Globus pallidus (tissue), 1 donor: Measurements from ENCODE around the gene TPRN.

Source experiments
- DNase-seq: peaks from one replicate; pipeline ENCODE4 v3.0.0-alpha.2; 2015; ENCODE audit warnings: low spot score

The TPRN gene

DNA sequence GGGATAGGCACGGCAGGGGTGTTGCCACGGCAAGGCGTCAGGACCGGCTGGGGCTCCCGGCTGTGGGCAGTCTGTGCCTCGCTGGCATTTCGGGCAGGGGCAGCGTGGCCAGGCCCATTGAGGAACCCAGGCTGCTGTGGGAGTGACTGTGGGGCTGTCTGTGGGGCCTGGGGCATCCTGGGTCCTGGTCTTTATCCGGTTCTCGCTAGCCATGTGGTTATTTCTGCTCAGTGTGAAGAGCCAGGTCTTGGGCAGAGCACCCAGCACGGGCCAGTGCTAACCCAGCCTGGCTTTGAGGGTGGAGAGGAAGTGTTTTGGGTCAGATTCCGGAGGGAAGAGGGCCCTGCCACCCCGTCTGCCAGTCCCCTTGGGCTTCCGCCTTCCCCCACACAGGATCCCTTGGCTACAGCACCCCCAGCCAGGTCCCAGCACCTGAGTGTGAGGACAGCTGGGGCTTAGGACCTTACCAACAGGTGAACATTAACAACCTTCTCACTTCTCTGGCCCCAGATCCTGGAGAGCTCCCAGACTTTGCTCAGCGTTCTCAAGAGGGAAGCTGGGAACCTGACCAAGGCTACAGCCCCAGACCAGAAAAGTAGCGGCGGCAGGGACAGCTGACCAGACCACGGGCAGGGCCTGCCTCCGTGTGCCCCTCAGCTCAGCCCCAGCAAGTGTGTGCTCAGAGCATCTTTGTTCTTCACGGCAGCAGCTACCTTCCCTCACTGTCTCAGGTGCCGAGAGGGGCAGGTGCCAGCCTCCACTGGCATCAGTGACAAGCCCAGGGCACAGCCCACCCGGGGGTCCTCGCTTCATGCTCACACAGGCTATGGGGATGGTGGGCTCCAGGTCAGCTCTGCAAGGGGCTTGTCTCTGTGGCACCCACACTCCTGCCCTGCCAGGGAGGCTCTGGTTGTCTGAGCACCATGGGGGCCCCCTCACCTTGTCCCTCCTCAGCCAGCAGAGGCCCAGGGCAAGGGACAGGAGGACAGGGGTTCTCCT, 10.9 kb downstream of the TPRN start:
- DNase-seq = no peak

DNA sequence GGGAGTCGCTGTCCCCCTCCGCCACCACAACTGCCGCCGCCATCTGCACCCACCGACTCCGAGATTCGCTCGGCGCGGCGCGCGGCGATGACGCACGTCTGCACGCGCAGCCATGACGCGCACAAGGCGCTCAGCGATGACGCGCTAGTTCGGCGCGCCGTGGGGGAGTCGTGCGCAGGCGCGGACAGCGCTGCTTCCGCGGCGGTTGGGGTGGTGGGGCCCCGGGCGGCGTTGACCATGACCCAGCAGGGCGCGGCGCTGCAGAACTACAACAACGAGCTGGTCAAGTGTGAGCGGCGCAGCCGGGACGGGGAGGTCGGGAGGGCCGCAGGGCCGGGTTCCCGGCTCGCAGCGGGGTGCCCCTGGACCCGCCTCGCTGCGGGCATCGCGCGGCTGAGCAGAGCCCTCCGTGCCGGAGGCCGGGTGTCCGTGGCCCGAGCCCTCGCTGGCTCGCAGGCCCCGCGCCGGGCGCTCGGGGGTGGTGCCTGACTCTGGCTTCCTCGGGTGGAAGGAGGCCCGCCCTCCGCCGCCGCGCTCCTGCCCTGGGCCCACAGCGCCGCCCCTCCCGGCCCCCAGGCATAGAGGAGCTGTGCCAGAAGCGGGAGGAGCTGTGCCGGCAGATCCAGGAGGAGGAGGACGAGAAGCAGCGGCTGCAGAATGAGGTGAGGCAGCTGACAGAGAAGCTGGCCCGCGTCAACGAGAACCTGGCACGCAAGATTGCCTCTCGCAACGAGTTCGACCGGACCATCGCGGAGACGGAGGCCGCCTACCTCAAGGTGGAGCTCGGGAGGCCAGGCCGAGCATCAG, 11.8 kb downstream of the TPRN start, which contains the start of the genes ANAPC2 and SSNA1:
Gene ANAPC2 (minus strand): TSS at position 71 of the 807 bp plus-strand sequence. CDS start 28 bp downstream, at position 43.
Gene SSNA1 (plus strand): TSS at position 187 of the 807 bp plus-strand sequence. CDS start 51 bp downstream, at position 238.
- peak; percentile 93 for DNase-seq

DNA sequence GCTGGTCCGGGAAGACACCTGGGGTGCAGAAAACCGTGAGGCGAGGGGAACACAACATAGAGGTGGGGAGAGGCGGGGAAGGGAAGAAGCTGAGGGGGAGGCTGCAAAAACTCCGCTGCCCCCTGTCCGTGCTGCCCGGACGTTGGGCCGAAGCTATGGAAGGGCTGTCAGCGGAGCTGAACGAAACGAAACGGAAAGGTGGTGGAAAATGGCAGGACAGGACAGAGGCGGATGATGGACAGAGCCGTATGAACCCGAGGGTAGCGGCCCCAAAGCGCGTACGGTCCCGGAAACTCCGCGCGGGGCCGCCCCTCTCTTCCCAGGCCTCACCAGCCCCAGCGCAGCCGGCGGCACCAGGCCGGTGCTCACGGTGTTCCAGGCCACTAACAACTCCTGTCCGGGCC, 12.5 kb downstream of the TPRN start:
- no peak for DNase-seq

DNA sequence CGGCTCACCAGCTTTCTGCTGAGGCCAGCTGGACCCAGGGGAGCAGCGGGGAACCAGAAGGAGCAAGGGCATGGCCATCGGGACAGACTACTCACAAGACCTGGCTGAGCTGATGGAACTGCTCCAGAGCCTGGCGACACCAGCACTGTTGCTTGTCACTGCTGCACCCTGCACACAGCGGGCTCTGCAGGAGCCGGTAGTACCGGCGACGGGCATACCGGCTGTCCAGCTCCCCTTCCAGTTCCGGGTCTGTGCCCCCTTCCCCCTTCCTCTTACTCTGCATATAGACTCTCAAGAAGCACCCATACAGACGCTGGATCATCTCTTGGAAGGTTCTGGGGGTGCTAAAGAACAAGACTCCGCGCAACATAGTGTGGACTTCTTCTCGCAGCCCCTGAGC, 13.2 kb downstream of the TPRN start:
- DNase-seq = no peak

DNA sequence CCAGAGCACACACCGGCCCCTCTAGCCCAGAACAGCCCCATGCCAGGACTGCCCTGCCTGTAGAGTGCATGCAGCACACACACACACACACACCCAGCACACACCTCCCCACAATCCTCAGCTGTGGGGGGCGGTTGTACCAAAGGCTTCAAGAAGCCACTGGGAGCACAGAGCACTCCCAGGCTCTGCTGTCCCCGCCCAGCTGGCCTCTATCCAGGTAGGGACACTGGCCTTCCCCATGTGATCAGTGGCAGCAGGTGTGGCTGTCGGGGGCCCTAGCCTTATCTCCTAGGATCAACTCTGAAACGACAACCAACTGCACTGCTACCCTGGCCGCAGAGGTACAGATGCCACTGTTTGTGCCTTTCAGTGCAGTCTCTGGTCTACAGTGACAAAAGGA, 14.2 kb downstream of the TPRN start:
- no peak for DNase-seq

DNA sequence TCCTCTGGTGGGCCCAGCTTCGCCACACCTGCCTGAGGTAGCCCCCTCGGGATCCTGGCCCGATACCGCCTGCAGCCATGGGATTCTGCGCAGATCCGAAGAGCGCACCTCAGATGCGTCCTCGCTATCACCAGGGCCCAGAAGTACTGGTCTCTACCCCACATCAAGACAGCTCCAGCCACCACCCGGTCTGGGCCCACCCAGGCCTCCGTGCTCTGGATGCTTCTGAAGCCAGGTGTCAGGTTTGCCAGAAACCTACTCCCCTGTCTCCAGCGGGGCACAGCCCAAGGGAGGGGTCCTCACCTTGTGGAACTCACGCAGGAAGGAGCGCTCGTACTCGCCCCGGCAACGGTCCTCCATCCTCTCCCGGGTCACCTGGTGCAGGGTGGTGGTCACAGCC, 14.6 kb downstream of the TPRN start:
- no peak for DNase-seq

DNA sequence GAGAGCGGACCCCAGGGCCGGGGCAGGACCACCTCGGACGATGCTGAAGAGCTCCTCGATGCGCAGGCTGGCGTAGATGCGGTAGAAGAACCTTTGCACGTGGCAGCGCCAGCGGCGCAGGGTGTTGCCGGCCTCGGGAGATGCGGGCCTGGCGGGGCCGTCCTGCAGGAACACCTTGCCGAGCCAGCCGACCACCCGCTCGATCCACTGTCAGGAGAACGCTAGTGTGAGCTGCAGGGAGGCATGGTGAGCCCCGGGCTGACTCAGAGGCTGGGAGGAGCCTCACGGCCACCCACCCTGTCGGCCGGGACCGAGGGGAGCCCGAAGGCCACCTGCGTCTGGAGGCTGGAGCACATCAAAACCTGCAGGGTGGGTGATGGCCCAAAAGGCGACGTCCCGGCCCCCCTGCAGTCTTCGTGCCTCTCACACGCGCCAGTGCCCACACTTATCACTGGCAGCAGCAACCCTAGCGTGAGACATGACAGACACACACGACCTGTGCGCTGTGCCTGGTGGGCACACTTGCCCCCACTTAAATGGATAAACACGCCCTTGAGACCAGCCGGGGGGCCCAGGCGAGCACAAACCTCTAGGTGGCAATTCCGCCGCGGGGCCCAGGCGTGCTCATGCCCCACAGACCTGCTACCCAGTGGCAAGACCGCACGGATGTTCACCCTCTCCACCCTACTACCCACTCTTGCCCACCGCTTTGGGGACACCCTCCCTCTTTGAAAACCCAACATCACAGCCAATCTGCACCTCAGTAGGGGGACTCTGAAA, 15.5 kb downstream of the TPRN start:
- DNase-seq = no peak

DNA sequence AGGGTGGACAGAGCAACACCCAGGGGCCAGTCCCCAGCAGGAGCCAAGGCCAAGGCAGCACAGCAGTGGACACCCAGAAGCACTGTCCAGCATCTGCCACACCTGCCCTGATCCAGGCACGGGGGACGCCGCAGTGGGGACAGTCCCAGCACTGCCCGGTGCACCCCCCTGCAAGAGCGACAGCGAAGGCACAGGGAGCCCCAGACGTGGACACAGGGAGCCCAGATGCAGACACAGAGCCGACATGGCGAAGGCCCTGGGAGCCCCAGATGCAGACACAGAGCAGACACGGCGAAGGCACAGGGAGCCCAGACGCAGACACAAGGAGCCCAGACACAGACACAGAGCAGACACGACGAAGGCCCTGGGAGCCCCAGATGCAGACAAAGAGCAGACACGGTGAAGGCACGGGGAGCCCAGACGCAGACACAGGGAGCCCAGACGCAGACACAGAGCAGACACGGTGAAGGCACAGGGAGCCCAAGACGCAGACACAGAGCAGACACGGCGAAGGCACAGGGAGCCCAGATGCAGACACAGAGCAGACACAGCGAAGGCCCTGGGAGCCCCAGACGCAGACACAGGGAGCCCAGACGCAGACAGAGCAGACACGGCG, 16.5 kb downstream of the TPRN start:
- DNase-seq = no peak

DNA sequence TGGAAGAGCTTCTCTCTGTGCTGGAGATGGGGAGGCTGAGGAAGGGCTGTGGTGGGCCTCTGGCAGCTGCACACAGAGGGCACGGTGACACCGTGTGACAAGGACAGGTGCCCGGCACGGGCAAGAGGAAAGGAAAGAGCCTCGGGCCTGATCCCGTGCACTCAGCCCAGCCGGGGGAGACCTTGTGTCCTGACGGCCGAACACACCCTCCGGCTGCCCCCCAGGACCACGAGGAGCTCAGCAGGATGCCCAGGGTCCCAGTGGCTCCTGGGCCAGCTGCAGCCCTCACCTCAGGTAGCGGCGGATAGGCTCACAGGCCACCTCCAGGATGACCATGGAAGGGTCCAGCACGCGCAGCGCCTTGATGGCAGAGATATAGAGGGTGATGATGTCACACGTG, 17.7 kb downstream of the TPRN start:
- DNase-seq = no peak

DNA sequence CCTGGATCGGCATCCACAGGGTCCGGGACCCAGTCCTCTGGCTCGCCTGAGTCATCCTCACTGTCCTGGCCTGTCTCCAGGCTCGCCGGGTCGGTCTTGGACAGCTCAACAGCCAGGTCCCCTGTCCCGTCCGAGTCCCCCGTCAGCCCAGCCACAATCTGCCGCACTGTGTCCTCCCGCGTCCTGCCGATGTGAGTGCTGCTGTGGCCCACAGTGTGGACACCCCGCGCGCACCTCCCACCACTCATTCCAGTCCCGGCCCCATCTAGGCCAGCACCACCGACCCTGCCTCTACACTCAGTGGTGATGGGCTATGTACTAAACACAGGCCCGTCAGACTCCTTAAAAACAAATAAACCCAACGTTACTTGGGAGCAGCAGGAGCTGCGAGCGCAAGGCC, 18.9 kb downstream of the TPRN start:
- no peak for DNase-seq

DNA sequence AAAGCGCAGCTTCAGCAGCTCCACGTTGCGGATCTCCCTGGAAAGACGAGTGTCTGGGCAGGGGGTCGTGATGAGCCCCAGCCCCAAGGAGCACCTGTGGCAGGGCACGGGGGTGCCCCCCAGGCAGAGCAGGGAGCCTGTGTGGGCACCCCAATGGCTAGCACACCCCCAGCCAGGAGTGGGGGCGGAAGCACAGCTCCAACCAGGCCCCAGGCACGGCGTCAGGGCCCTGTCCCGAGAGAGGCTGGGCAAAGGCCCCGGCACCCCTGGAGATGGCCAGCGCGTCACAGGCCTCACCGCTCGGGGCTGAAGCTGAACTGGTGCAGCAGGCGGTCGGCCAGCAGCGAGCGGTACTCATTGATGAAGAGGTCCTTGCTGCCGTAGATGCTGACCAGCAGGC, 20.1 kb downstream of the TPRN start:
- DNase-seq = no peak

DNA sequence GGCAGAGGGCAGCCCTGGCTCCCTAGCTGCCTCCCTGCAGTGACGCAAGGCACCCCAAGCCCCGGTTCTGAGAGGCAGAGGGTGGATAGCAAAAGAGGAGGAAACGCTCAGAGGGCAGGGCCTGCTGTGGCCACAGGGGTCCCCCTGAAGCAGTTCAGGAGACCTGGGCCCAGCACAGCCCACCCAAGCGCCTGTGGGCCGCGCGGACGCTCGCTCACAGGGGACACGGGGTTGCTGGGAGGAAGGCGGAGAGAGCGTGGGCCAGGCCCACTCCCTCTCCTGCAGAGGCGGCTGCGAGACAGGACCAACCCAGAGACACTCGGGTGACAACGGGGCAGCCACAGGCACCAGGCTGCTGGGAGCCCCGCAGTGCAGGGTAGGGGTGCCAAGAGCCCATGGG, 20.8 kb downstream of the TPRN start:
- no peak for DNase-seq

DNA sequence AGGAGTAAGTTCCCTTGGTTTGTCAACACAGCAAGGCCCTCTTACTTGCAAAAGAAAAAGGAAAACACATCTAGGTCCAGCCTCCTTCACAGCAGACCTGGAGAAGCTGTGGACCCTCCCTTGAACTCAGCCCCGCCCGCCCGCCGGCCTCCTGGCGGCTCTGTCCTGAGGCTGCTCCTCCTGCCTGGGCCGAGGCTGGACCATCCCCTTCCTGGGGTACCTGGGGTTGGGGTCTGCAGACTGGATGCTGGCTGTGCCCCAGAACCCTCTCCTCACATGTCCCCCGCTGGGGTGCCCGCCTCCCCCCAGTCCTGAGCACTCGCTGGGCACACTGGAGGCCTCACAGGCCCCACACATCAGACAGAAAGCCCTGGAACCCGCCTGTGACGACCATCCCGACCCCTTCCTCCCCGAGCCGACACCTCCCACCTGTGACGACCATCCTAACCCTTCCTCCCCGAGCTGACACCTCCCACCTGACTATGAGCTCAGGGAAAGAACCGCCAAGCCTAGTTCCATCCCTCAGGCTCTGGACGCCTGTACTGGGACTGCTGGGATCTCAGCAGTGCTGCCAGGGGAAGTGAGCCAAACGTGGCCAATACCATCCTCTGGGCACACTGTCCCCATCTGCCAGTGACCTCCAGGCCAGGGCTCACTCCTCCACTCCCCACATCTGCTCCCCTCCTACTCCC, 21.5 kb downstream of the TPRN start:
- DNase-seq = no peak

DNA sequence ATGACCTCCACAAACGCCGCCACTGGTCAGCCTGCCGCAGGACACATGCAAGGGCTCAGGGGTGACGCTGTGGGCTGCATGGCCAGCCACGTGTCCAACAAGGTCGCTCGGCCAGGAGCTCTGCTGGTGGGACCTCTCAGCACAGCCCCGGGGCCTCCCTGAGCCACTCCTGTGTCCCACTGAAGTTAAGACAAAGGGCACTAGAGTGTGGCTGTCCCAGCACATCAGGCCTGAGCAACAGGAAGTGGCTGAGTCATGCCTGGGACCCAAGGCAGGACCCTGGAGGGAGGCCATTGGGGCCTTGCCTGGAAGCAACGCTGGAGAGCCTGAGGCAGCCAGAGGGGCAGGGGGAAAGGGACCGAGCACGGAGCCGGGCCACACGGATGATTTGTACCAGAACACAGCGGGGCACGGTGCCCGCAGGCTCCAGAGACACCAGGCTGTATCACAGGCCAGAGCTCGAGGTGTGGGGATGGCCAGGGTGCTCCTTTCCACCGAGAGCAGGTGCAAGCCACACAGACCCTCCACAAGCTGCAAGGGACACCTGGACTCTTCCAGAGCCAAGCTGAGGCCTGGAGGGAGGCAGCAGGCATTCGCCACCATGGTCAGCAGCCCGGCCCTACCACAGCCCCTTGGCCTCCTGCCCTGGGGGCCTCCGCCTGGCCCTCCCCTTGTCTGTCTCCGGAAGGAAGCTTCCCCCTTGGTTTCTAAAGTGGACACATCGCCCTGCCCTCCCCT, 22.2 kb downstream of the TPRN start:
- DNase-seq = no peak

DNA sequence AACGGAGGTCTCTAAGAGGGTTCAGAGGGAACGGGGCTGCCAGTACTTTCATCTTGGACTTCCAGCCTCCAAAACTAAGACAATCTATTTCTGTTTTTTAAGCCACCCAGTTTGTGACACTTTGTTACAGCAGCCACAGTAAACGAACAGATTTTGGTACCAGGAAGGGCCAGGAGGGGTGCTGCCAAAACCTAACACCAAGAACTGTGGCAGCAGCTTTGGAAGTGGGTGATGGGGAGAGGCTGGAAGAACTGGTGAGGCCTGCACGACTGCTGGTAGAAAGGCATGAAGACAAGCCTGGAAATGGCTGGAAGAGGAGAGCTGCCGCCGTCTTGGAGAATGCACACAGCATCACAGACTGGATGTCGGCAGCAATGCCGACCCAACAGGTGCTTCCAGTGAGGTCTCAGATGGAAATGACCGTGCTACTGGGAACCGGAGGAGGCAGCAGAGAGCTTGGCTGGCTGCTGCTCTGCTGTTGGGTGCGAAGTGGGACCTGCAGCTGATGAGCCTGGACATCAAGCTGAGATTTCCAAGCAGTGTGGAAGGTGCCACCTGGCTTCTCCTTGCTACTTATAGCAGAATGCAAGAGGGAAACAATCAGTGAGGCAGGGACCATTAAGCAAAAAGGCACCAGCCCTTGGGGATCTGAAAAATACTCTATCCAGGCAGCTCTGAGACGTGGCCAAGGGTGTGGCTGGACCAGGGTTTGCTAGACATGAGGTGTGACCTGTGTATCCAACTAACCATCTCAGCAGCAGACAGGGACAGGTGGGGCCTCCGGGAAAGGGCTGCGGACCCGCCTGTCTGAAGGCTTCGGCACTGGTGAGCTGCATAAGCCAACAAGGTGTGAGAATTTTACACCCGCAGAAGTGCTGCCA, 24.0 kb downstream of the TPRN start:
- no peak for DNase-seq

DNA sequence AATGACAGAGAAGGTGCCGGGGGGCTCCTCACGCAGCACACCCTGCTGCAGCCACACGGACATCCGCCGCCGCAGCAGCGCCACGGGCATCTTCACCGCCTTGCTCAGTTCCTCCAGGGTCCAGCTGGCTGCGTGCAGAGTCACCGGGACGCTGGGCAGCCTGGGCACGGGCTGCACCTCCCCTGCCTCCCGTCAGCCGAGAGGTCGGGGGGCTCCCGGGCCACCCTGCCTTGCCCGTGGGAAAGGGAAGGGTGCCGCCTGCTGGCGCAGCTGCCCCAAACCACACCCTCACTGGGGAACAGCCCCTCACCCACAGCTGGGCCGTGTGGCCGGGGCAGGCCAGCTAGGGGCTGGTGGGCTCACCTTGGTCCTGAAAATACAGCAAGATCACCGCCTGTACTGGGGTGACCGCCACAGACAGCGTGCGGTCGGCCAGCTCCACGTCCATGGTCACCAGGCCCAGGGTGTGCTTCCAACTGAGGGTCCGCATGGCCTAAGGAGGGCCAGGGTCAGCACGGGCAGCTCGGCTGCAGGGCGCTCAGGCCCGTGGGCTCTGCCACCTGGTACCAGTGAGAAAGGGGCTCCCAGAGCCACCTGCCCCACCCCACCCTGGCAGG, 25.1 kb downstream of the TPRN start:
- no peak for DNase-seq

DNA sequence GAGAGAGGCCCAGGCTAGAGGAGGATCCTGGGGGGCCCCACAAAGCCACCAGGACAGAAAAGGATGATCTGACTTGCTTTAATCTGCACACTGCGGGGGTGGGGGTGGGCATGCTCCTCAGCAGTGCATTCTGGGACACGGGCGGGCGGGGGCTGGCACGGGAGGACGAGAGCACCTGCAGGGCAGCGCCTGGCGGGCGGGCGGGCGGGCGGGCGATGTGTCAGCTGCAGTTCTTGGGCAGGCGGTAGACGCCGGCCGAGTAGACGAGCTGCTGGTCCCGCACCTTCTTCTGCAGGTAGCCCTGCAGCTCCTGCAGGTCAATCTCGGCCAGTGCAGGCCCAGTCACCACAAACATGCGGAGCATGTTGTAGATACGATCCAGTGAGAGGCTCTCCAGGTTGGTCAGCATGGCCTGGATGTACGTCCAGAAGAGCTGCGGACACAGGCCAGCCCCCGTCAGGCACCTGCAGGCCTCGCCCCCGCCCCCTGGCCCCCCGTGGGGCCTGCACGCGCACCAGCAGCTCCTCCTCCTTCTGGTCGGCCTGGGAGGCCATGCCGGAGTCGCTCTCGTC, 25.7 kb downstream of the TPRN start:
- DNase-seq = no peak
